GM12874 (cell line): Measurements from ENCODE around the gene PTK7.
A peak's percentile ranks its signal among the peaks of the same experiment; 100 is the strongest.

ENCODE experiments used
- TF ChIP-seq, protein P1 (sequence below): IDR thresholded peaks from 2 replicates; pipeline ENCODE4 v1.5.1; 2011; ENCODE audit warnings: low read depth, mild to moderate bottlenecking, control low read depth, low read length, moderate library complexity; ENCODE audit not compliant: insufficient read depth

The PTK7 gene

GRCh38 chr6:43172104-43173007, 96.2 kb downstream of the PTK7 start:
- TF ChIP-seq, protein P1, sequence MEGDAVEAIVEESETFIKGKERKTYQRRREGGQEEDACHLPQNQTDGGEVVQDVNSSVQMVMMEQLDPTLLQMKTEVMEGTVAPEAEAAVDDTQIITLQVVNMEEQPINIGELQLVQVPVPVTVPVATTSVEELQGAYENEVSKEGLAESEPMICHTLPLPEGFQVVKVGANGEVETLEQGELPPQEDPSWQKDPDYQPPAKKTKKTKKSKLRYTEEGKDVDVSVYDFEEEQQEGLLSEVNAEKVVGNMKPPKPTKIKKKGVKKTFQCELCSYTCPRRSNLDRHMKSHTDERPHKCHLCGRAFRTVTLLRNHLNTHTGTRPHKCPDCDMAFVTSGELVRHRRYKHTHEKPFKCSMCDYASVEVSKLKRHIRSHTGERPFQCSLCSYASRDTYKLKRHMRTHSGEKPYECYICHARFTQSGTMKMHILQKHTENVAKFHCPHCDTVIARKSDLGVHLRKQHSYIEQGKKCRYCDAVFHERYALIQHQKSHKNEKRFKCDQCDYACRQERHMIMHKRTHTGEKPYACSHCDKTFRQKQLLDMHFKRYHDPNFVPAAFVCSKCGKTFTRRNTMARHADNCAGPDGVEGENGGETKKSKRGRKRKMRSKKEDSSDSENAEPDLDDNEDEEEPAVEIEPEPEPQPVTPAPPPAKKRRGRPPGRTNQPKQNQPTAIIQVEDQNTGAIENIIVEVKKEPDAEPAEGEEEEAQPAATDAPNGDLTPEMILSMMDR, result no peak

- TF ChIP-seq, protein P1, result no peak
These were observed 97.6 kb downstream of the PTK7 start for GRCh38 chr6:43173591-43174262.

- TF ChIP-seq, protein P1, result 0 out of 2 replicates have a peak, but pooled peaks have one; percentile 7
These were observed 98.4 kb downstream of the PTK7 start for GRCh38 chr6:43174263-43175112.

GRCh38 chr6:43175676-43176422, 99.7 kb downstream of the PTK7 start:
- TF ChIP-seq, protein P1, result no peak

DNA sequence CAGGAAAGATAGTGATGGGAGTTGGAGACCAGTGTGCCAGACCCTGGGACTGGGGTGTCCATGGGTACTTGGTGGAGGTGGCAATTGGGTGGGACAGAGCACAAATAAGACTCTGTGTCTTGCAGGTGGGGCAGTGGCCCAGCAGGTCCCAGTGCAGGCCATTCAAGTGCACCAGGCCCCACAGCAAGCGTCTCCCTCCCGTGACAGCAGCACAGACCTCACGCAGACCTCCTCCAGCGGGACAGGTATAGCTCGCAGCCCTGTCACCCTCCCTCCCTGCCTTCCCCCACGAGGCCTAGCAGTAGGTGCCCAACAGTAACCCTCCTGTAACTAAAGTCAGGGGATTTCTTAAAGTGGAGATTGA, 100.3 kb downstream of the PTK7 start:
- TF ChIP-seq, protein P1, result no peak

GRCh38 chr6:43178150-43178549, 102.0 kb downstream of the PTK7 start:
- TF ChIP-seq, protein P1, result no peak
